Body of pancreas (tissue), 4 donors: Measurements from ENCODE around the gene MYLK. TPM values are rescaled to one million over a fixed set of nuclear protein-coding genes. Genes with fewer than 3 reads are reported as not detected.

ENCODE experiments used
- ATAC-seq: fragments of 150-250 bp; one replicate; pipeline ENCODE4 v1.9.1; 2016
- DNase-seq, 4 donors: peaks; one replicate each; pipeline ENCODE4 v3.0.0-alpha.2; 2019
- H3K27ac ChIP-seq, 4 donors: fragments of 200-600 bp; sonication (generic); 1 replicate in 3 of 4; 2 replicates in 1 of 4; pipeline versions ENCODE4 v1.5.1 to v1.6.1; 2016 to 2019; ENCODE audit warnings: mild to moderate bottlenecking in 1 of 4, mixed read lengths in 1 of 4, moderate library complexity in 1 of 4
- H3K27me3 ChIP-seq, 2 donors: fragments of 200-600 bp; sonication (generic); one replicate each; pipeline ENCODE4 v1.6.0; 2016; ENCODE audit warnings: mild to moderate bottlenecking in 1 of 2
- H3K36me3 ChIP-seq, 2 donors: fragments of 200-600 bp; sonication (generic); replicated peaks in 1 of 2; 2 replicates each; pipeline ENCODE4 v1.5.1; 2016; ENCODE audit warnings: low read depth in 2 of 2; ENCODE audit not compliant: insufficient read depth in 1 of 2
- H3K4me1 ChIP-seq: fragments of 200-600 bp; sonication (generic); one replicate; pipeline ENCODE4 v1.6.0; 2016
- H3K4me3 ChIP-seq, 2 donors: fragments of 200-600 bp; sonication (generic); 1 replicate in 1 of 2; 2 replicates in 1 of 2; pipeline ENCODE4 v1.5.1; 2016 to 2019
- H3K9me3 ChIP-seq, 3 donors: fragments of 200-600 bp; sonication (generic); 1 replicate in 2 of 3; 2 replicates in 1 of 3; pipeline ENCODE4 v1.5.1; 2016
- CTCF ChIP-seq, 7 experiments: fragments of 450-650 bp in 4 of 7; fragments of 200-600 bp in 3 of 7; sonication (generic) in 3 of 7; IDR thresholded peaks; one replicate each; pipeline ENCODE4 v1.5.1; 2016 to 2019; ENCODE audit warnings: antibody characterized with exemption in 7 of 7
- POLR2A ChIP-seq, 3 donors: fragments of 450-650 bp; IDR thresholded peaks; one replicate each; pipeline ENCODE4 v1.6.1; 2016; ENCODE audit warnings: antibody characterized with exemption in 3 of 3, mild to moderate bottlenecking in 2 of 3
- WGBS, 2 donors: methylation state at CpG; one replicate each; pipeline ENCODE4 v1.1.5; 2017; 5-methylcytosine and 5-hydroxymethylcytosine counted together
- intact Hi-C: fragments of 100-400 bp; cut with DNase I; formaldehyde crosslinking; loops from one replicate; pipeline ENCODE4 v1.15.1; 2023
- total RNA-seq, 2 donors: library from RNA; depleted of rRNA; stranded (reverse); fragments of >200 nt; gene quantifications; one replicate each; pipeline ENCODE4 v1.1.0, GENCODE V29; 2016

The MYLK gene
- total RNA-seq, 2 donors from 2014 or later = 7.6 to 36.6 TPM

- ATAC-seq = no peak
- DNase-seq = no peak
- Histone ChIP-seq H3K27me3 (no peaks in the 10 kb centered on the region), H3K4me3 (no peak overlapping the region), H3K4me1 (no peaks in the 10 kb centered on the region), H3K27ac (no peak overlapping the region), H3K9me3 (no peaks in the 10 kb centered on the region), H3K36me3 (no peaks in the 10 kb centered on the region)
- TF ChIP-seq CTCF (IDR thresholded peaks at IDR 0.05) (no peak), POLR2A (IDR thresholded peaks at IDR 0.05) (no peak)
- intact Hi-C loops = no loop called here
Measured at GRCh38 chr3:123920868-123921267, 36.7 kb upstream of the MYLK start.

GRCh38 chr3:123920383-123920782 is 36.3 kb upstream of the MYLK start:
- no peak for DNase-seq
- H3K4me1 ChIP-seq = no peaks in the 10 kb centered on the region
- no peaks in the 10 kb centered on the region for H3K9me3 ChIP-seq
- H3K27me3 ChIP-seq = no peaks in the 10 kb centered on the region
- no peak overlapping the region for H3K4me3 ChIP-seq
- no peak for TF ChIP-seq CTCF (IDR thresholded peaks at IDR 0.05)
- TF ChIP-seq POLR2A (IDR thresholded peaks at IDR 0.05) = no peak
- no peak overlapping the region for H3K27ac ChIP-seq
- no peaks in the 10 kb centered on the region for H3K36me3 ChIP-seq
- ATAC-seq = no peak
- WGBS, 2 donors = 85 to 95% methylated on average over 1 of the region's 1 CpG
- intact Hi-C loops = no loop called here

GRCh38 chr3:123919353-123919752 is 35.2 kb upstream of the MYLK start:
- Histone ChIP-seq H3K27me3 (no peaks in the 10 kb centered on the region), H3K9me3 (no peaks in the 10 kb centered on the region), H3K27ac (no peak overlapping the region), H3K4me1 (no peaks in the 10 kb centered on the region), H3K36me3 (no peaks in the 10 kb centered on the region), H3K4me3 (no peak overlapping the region)
- intact Hi-C loops = no loop called here
- WGBS, 2 donors = 87 to 89% methylated on average over 3 of the region's 3 CpGs
- TF ChIP-seq POLR2A (IDR thresholded peaks at IDR 0.05) (no peak), CTCF (IDR thresholded peaks at IDR 0.05) (no peak)
- ATAC-seq (no peak), DNase-seq (no peak)

GRCh38 chr3:123914829-123915228 is 30.7 kb upstream of the MYLK start:
- no peak for DNase-seq
- no peak for TF ChIP-seq CTCF (IDR thresholded peaks at IDR 0.05)
- intact Hi-C loops = no loop called here
- Histone ChIP-seq H3K4me1 (no peaks in the 10 kb centered on the region), H3K4me3 (no peak overlapping the region), H3K9me3 (no peaks in the 10 kb centered on the region), H3K36me3 (no peaks in the 10 kb centered on the region), H3K27ac (no peak overlapping the region), H3K27me3 (no peaks in the 10 kb centered on the region)
- WGBS, 2 donors = 80 to 84% methylated on average over 5 of the region's 5 CpGs
- ATAC-seq = no peak

GRCh38 chr3:123909785-123910184 is 25.7 kb upstream of the MYLK start:
- 76 to 95% methylated on average over 2 of the region's 2 CpGs for WGBS, 2 donors
- no peak for TF ChIP-seq POLR2A (IDR thresholded peaks at IDR 0.05)
- TF ChIP-seq CTCF (IDR thresholded peaks at IDR 0.05) = no peak

More at GRCh38 chr3:123909785-123910184, 25.7 kb upstream of the MYLK start:
- no peak for ATAC-seq
- Histone ChIP-seq H3K4me1 (no peaks in the 10 kb centered on the region), H3K9me3 (no peaks in the 10 kb centered on the region), H3K36me3 (no peaks in the 10 kb centered on the region), H3K27me3 (no peaks in the 10 kb centered on the region), H3K4me3 (no peak overlapping the region), H3K27ac (no peak overlapping the region)
- DNase-seq = no peak
- intact Hi-C loops = no loop called here
